UCSD-AML1 (cell line): Measurements from ENCODE around the gene MACF1.
"Not testable (repeated sequence)": the region's sequence is repeated elsewhere in the genome, so short reads cannot be mapped to it uniquely, and the experiment has no call there.

Experiments used
- DNase-seq: peaks from one replicate; lab custom pipeline; 2025; ENCODE audit not compliant: unreplicated experiment; lab: John Stamatoyannopoulos, UW

The MACF1 gene

DNA sequence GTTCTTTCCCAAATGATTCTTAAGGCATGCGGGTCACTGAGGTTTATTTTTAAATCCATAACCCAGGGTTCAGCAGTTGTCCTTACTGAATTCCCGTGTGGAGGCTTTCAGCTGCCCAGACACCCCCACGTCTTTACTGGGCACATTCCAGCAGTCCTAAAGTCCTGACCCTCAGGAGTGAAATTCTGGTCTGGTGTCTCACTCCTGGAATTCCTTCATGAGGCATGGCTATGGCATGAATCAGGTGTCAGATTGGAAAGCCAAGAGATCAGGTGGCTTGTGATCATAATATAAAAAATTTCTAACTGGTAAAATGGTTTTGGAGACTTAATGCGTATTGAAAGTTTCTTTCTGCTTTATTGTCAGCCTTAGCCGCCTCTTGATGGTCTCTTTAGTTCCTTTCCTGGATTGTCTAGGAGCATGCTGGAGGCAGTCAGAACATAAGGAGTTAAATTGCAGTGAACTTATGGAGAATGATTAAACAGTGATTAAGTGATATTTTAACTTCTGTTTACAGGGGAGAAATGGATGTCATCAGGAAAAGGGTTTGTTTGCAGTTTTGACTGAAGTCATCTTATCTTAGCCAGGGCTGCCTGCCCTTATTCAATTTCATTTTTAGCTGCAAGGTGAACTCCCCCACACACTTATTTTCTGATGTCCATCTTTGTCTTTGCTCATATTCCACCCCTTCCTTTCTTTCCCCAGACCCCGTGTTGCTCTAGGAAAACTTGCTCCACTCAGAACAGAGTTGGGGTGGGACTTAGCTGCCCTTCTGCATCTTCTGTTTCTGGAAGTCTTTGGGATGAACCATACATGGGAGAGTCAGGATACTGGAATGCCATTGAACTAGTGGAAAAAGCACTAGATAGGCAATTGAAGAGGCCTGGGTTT is 25.7 kb upstream of the MACF1 start:
- DNase-seq = no peak

DNA sequence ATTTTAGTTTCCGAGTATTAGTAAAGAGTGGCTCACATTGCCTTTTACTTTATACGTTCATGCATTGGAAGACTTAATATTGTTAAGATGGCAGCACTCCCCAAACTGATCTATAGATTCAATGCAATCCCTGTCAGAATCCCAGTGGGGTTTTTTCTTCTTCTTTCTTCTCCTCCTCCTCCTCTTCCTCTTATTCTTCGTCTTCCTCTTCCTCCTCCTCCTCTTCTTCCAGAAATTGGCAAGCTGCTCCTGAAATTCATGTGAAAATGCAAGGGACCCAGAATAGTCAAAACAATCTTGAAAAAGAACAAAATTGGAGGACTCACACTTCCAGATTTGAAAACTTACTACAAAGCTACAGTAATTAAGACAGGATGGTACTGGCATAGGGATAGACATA is 23.2 kb upstream of the MACF1 start:
- no peak for DNase-seq

DNA sequence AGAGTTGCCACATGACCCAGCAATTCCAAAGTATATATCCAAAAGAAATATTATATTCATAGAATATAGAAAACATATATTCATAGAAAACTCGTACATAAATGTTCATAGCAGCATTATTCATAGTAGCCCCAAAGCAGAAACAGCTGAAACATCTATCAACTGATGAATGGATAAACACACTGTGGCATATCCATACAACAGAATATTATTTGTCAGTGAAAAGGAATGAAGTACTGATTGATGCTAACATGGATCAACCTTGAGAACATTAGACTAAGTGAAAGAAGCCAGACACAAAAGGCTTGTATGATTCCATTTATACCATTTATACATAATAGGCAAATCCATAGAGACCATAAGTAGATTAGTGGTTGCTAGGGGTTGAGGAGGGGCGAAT is 21.7 kb upstream of the MACF1 start:
- no peak for DNase-seq

DNA sequence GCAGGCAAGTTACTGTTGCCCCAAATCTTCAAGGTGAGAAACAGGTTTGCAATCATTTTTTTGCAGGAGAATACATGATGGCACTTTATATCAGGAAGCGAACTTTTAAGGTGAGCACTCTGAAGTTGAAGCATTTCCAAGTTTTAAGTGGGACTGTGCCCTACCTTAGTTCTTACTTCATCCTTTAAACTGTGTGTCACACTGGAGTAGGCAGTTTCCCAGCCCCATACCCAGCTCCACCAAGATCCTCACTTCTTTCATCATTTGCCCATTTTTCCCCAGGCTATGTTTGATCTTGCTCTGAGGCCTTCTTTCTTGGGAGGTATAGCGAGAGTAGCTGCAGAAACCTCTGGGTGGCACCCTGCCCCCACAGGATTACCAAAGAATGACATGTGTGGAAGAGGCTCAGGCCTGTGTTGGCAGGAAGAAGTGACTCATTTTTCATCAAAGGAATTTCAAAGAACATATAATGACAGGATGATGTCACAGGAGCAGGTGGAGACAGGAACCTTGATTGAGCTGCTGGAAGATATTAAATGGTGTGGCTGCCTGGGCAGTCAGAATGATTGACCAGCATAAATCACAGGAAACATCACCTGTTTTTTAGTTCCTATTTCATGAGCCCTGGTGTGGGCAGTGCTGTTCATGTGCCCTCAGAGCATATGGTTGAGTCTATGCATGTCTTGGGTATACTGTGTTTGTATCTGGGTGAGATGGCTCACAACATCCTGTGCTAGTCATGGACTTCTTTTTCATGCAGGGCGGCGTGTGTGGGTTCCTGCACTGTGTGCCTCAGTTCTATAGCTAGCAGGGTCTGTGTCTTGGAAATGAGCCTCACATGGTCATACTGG is 20.8 kb upstream of the MACF1 start:
- DNase-seq = peak; percentile 69

DNA sequence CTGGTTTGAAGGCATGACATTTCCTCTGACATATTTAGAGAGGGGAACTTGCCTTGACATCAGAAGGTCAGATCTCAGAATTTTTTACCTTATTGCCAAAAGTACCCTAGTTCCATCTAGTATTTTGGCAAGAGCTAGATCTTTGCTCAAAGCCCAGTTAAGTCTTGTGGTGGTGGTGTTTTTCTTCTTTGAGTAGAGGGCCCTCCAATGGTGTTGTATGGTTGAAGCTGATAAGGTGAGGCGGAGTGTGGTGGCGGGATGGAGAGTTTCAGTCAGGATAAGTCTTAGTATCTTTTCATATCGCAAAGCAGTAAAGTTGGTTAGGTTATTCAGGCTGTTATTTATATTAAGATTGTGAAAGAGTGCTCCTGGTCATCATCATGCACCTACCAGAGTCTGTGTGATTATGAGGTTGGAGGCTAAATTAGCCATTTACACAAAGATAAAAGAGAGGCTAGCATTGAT is 20.1 kb upstream of the MACF1 start:
- no peak for DNase-seq

DNA sequence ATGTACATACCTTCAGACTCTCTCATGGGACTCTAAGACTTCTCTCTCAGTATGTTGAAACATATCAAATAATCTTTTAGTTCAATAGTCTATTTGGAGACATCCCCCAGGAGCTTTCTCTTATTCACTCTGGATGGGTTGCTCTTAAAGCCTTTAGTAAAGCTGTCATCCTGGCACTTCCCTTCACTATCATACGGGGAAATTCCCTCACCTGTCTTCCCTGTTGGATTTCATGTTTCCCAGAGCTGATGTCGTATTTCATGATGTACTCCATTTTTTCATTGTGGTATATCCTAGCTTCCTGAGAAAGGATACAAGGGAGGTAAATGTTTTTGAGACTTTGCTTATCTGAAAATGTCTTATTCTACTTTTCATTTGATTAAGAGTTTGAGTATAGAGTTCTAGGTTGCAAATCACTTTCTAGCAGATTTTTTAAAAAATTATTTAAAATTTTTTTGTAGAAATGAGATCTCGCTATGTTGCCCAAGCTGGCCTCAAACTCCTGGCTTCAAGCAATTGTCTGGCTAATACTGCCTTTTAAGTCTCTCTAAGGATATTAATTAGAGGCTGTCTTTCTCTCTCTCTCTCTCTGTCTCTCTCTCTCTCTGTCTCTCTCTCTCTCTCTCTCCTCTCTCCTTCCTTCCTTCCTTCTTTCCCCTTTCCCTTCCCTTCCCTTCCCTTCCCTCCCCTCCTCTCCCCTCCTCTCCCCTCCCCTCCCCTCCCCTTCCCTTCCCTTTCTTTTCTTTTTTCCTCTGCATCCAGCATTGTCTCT is 17.0 kb upstream of the MACF1 start:
- DNase-seq = no peak

DNA sequence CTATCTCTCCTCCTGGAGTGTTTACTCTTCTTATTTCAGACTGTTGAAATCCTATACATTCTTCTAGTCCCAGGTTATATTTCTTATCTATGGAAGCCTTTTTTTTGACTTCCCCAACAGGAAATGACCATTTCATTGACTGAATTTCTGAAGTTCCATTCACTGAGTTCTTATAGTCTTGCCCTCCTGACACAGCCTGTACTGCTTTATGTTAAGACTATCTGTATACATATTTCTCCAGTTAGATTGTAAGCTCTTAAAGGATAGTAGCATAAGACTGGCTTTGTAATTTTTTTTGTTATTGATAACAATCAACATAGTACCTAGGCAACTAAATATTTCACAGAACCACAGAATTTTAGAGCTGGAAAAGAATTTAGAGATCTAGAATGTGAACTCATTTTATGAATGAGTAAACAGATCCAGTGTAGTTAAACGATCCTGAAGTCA is 14.9 kb upstream of the MACF1 start:
- no peak for DNase-seq

DNA sequence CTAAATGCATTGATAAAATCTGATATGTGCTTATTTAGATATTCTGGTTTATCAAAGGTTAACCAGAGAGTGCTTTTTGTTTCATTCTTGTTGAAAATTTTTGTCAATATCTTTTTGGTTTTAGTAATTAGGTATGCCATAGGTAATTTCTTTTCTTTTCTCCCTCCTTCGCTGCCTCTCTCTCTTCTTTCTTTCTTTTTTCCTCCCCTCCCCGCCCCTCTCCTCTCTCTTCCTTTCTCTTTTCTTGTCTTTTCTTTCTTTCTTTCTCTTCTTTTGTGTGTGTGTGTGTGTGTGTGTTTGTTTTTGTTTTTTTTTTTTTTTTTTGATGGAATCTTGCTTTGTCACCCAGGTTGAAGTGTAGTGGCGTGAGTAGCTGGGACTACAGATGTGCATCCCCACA is 14.4 kb upstream of the MACF1 start:
- DNase-seq = no peak

DNA sequence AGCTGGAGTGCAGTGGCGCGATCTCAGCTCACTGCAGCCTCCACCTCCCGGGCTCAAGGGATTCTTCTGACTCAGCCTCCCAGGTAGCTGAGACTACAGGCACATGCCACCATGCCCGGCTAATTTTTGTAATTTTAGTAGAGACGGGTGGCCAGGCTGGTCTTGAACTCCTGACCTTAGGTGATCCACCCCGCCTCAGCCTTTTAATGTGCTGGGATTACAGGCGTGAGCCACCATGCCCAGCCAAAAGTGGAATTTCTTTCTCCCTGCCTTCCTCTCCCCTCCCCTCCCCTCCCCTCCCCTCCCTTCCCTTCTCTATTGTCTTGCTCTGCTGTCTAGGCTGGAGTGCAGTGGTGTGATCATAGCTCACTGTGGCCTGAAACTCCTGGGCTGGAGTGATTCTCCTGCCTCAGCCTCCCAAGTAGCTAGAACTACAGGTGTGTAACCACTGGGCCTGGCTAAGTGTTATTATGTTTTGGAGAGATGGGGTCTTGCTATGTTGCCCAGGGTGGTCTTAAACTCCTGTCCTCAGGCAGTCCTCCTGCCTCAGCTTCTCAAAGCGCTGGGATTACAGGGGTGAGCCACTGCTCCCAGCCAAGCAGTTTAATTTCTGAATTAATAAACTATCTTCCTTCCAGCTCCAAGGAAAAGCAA is 10.0 kb upstream of the MACF1 start:
- DNase-seq = no peak

DNA sequence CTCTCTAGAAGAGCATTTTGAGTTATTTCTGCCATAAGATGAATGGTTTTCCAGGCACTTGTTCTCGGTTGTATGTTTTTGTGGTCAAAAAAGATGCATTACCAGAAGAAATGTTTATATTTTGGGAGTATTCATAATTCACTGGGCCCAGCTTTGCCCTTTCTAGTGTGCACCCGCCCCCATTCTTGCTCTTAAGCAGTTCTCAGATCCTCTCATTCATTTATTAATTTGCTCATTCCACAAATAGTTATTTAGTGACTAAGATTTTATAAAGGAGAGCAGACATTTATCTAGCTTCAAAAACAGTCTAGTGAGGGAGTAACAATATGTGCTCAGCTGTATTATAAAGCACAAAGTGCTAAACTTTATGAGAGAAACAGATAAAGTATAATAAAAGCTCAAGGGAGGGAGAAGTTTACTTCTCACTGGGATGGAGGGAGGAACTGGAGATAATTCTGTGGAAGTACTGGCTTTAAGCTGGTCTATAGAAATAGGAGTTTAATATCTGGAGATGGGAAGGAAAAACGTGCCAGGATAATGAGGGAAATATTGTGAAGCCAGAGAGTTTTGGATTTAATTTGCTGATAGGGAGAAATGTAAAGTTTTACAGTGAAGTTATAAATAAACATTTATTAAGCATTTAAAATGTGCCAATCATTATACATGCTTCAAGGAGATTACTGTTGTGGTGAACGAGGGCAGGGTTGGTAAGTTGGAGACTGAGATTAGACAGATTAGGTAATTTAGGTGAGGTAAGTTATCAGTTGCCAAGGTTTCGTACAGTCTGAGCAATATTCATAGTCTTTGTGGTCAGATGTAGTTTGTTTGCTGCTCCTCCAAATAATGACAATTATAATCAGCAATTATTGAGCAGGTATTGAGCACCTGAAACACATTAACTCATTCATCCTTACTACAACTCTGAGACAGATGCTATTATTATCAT is 9.1 kb upstream of the MACF1 start:
- DNase-seq = no peak

DNA sequence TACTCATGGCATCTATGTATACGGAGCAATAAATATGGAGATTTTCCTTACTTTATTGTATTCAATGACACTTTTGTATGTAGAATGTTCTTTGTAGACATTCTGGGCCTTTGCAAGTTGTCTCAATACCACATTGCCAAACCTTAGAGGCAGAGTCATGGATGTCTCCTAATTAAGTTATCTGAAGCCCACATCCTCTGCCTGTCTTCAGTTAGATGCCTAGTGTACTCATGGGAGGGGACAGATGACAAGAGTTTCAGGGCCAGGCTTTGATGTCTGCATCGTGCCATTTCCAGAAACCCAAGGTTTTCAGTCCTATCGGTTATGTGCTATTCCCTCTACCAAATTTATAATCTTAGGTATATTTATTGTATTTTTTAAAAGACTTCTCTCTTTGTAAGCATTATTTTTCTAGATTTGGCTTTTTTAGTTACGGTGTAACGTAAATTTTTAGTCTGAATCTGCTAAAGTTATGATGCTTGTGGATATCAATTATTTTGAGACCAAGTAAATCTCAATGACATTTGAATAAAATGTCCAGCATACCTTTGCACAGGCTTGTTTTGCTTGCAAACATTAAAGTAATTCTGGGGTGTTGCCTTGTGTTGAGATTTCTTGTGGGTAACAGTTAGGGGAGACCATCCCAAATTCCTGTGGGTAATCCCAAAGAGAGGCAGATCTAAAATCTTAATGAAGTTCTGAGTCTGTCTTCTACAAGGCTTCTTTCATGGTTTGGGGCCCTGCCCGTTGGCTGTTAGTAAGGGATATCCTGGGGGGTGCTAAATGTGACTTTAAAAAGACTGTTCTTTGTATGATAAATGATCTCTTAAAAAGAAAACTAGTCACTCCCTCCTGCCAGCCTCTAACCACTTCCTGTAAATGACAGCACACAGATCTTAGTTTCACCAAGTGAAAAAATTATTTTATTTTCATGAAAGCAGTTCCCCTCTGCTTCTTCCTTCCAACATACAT is 8.0 kb upstream of the MACF1 start:
- DNase-seq = peak; percentile 62

DNA sequence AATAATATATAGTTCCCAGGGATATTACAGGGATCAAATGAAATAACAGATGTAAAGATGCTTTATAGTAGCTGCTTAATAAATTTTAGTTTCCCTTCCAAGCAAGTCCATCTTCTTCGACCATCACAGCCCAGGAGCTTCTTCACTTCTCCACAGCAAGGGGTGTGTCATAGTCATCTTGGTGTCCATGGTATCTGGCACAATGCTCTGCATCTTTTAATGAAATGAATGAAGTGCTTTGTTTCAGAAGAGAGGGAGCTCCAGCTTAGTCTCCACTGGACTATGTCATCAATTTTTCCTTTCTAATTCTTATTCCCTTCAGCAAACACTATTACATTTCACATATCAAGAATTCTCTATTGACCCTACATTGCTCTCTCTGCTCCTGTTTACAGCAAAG is 4.9 kb upstream of the MACF1 start:
- DNase-seq = no peak

DNA sequence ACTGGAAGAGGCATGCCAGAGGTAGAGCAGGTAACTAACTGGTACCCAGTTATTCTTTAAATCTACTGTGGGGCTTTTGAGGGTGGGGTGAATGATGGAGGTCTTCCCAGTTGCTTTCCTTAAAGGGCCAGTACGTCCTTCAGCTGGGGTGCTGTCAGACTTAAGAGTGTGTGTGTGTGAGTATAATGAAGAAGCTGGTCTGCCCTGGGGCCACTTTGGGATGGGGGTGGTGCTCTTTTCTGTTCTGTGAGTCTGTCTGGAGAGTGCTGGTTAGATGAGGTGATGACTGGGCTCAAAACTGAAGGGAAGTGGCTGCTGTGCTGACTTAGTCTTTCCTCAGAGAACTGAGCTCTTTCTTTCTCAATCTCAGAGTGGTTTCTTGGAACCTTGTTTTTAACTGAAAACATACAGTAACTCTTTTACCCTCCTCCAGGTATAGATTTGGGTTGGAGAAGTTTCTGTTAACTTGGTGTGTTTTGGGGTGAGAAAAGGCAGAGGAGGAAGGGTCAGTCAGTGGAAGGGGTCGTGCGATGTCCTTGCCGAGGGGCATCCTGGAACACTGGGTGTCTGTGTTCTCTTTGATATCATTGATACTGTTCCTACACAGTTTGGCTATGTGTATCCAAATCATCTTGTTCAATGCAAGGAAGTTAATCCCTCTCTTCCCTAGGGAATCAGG is 746 bp downstream of the MACF1 start:
- peak; percentile 64 for DNase-seq

DNA sequence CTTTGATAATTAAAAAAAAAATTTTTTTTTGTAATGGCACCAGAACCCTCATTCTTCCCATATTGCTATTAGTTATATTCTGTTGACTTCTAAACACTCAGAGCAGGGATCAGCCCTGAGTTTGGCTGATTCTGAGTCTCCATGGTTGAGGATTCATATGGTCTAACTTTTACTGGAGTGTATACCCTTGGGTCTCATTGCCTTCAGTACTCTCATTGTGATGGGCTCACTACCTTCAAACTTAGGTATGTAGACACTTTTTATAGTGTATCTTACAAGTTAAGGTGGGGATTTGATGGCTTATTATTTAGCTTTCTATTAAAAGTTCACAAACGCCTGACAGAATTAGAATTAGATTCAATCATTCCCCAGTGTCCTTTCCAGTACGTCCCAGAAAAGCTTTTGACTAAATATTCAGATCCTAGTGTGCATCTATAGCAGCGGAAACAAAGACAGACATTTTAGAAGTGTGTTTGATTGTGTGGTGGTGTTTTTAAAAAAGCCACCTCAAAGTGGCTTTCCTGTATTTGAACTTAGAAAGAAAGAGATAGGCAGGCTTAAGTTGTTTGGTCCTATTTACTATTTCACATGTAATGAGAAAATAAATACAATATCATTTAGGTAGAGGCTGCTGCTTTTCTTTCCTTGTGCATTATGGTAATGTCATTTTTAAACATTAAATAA is 1.4 kb downstream of the MACF1 start:
- no peak for DNase-seq

DNA sequence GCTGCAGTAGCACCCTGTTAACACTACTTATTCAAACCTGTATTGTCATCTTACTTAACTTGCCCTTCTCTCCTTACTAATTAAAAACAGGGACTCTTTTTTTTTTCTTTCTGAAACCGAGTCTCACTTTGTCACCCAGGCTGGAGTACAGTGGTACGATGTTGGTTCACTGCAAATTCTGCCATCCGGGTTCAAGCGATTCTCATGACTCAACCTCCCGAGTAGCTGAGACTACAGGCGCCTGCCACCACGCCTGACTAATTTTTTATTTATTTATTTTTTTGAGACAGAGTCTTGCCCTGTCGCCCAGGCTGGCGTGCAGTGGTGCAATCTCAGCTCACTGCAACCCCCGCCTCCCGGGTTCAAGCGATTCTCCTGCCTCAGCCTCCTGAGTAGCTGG is 3.9 kb downstream of the MACF1 start:
- not testable (repeated sequence) for DNase-seq

DNA sequence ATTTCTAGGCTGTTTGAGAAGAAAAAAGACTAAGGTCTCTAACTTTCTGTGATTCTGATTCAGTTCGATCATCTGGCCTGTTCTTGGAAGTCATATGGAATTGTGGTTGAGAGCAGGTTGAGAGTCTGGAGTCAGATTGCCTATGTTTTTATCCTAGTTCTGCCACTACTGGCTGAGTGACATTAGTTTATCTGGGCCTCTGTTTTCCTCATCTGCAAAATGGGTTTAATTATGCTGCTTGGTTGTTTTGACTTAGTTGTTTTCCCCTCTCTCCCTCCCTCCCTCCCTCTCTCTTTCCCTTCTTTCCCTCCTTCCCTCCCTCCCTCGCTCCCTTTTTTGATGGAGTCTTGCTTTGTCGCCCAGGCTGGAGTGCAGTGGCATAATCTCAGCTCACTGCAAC is 6.2 kb downstream of the MACF1 start:
- no peak for DNase-seq

DNA sequence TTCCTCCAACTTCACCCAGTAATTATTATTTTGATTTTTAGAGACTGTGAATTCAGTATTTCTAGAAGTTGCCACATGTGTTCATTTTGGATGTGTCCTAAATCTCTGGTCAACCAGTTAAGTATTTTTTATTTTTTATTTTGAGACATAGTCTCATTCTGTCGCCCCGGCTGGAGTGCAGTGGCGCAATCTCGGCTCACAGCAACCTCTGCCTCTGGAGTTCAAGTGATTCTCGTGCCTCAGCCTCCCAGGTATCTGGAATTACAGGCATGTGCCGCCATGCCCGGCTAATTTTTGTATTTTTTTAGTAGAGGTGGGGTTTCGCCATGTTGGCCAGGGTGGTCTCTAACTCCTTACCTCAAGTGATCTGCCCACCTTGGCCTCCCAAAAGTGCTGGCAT is 8.0 kb downstream of the MACF1 start:
- DNase-seq = no peak
